ENCODE results near the gene MAPK8.

GRCh38 chr10:48468130-48468790 is 161.8 kb downstream of the MAPK8 start:
- TF ChIP-seq POLR2A (IDR thresholded peaks at IDR 0.05; ENCODE audit: low read depth, low read length), result no peak
- TF ChIP-seq TAF1 (IDR thresholded peaks at IDR 0.05; ENCODE audit: borderline replicate concordance, low read depth, low read length), result no peak
- TF ChIP-seq POLR2AphosphoS5 (IDR thresholded peaks at IDR 0.05; ENCODE audit: low read depth, low read length), result no peak
